NCI-H446 treated with DMSO at 0.1 percent for 48 hours (cell line): ENCODE results near the gene GTF2H1.

Experiments
- DNase-seq: peaks from one replicate; lab custom pipeline; 2025; lab: John Stamatoyannopoulos, UW

GTF2H1 gene

GRCh38 chr11:18321969-18322711, at the start of gene GTF2H1, which contains the start of gene HPS5:
GTF2H1 (plus strand) TSS chr11:18322567; CDS start chr11:18333075, 10,508 bp downstream.
HPS5 (minus strand) TSS chr11:18322140; CDS start chr11:18317858, 4,282 bp downstream.
- peak; percentile 95 for DNase-seq

DNA sequence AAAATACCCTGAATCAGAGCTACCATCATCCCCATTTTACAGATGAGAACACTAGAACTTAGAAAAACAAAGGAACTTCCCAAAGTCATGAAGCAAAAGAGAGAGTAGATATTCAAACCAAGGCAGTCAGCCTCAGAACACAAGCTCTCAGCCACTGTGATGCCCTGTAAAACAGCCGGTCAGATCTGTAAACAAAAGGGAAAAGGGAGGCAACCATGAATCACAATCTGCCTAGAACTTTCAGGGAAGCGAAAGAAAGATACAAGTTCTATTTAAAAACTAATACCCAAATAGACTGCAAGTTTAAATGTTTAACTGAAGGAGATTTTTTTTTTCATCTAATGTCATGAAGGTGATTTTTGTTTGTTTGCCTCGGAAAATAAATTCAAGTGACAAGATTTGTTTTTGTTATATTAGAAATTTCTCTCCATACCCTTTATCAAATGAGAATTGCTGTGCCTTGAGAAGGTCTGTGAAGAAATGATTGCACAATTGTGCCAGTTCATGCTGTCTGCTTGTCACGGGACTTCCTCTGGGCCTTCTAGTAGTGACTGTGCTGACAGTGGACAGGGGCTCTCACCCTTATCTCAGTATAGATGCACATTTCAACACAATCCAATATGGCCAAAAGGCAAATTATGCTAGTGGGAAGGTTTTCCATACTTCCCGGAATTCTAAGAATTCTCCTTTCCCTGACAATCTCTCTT, 44.6 kb upstream of the GTF2H1 start:
- DNase-seq: no peak

GRCh38 chr11:18280438-18281045, 41.8 kb upstream of the GTF2H1 start:
- DNase-seq: no peak

GRCh38 chr11:18282626-18283025, 39.7 kb upstream of the GTF2H1 start:
- no peak for DNase-seq

DNA sequence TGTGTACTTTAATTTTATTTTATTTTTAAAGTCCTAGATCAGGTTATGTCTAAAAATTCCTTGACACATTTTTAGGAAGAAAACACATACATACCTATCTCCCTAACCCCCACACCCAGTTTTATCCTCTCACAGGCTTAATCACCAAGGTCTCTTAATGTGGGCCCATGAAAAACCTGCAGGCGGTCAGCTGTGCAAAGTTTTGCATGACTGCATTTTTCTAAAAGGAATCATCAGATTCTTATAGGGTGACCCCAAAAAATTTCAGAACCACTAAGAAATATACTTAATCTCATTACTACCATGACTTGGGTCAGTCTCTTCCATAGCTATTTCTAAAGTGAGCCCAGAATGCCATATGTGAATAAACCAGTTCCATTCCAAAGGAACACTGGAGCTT, 36.5 kb upstream of the GTF2H1 start:
- no peak for DNase-seq

DNA sequence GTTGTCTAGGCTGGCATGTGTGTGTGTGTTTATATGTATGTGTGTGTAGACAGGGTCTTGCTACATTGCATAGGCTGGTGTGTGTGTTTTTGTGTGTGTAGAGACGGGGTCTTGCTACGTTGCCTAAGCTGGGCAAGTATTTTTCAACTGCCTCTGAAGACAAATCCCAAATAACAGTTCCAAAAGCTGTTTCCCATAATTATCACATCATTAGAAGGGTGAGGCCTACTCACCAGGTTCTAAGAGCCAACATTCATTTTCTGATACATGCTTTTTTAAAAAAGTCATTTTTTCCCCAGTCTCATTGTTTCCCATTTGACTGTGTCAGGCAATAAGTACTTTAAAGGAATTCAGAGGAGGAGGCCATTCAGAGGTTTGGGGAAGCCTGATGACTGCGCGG, 33.5 kb upstream of the GTF2H1 start:
- no peak for DNase-seq

DNA sequence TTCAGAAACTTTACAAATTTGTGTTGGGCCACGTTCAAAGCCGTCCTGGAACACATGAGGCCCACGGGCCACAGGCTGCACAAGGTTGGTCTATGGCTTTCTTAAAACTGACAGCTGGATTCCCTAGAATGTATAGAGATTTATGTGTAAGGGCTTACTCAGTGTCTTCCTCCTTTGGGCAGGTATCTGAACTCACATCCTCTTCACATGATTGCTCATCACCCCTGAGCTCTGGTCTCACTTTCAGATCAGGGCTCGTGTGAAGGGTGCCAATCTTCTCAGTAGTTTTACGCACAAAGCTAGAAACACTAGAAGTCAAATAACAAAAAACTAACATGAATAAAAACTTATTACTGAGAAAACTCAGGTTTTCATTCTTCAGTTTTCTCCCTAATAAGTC, 27.5 kb upstream of the GTF2H1 start:
- no peak for DNase-seq

DNA sequence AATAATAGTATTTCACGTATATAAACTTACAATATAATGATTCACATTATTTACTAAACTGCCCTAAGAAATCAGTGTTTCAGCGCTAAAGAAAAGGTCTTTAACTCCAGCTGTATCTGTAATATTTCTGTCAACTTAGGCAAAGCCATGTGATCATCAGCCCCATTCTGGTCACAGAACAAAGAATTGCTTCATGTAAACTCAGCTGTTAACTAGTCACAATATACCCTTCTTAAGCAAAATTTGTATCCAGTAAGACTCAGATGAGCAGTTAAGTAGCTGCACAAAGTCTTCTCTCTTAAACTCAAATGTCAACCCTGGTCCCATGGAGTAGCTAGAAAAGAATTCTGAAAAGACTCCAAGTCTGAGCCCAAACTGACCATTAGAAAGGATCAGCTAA, 27.1 kb upstream of the GTF2H1 start:
- no peak for DNase-seq

DNA sequence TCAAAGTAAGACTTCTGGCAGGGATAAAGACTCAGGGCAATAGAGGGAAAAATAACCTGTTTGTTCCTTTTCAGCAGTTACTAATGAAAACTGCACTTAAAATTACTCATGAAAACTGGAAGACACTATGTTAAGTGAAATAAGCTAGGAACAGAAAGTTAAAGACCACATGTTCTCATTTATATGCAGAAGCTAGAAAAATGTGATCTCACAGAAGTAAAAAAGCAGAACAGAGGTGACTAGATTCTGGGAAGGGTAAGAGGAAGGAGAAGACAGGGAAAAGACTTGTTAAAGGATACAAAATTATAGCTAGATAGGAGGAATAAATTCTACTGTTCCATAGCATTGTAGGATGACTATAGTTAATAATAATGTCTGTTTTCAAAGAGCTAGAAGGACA, 22.6 kb upstream of the GTF2H1 start:
- no peak for DNase-seq

DNA sequence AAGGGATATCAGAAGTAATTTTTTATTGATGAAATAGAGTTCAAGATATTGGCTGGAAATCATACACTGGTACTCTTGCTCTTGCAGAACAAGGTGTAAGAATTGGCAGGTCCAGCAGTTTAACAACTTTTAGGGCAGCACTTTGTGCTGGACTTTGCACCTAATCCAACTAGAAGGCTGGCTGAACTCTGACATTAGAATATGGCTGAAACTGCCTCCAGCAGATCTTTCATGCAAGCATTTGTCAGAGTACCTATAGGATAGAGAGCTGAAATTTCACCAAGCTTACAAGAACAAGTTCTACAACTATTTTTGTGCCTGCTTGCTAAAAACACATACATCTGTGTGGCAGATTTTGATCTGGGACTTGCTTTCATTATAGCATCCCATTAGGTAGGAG, 17.6 kb upstream of the GTF2H1 start:
- no peak for DNase-seq

DNA sequence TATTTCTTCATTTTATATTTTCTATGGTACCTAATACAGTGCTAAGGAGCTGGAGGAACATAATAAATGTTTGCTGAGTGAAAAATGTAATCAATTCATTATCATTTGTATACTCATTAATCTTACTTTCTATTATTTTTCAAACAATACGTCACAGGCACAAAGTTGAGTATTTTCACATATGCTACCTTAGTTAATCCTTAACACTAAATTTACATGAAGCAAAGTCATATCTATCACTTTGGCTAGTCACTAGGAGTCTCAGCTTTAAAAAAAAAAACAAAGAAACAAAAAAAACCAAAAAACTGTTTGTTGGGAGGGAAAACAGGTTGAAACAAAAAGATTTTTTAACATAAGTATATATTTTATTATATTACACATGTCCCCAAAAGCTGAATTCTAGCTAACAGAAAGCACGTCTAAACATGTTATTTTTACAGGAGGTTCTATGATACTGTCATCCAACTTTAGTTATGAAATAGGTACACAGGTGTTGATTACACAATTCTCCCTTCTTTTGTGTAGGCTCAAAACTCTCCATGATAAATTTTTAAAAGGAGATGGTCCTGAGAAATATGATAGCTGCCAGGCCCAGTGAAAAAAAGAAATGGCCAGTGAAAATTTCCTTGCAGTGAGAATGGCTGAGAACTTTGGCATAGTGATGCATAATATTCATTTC, 14.8 kb upstream of the GTF2H1 start:
- no peak for DNase-seq

GRCh38 chr11:18308242-18308641, 14.1 kb upstream of the GTF2H1 start:
- no peak for DNase-seq

GRCh38 chr11:18309691-18310090, 12.7 kb upstream of the GTF2H1 start:
- DNase-seq: no peak

DNA sequence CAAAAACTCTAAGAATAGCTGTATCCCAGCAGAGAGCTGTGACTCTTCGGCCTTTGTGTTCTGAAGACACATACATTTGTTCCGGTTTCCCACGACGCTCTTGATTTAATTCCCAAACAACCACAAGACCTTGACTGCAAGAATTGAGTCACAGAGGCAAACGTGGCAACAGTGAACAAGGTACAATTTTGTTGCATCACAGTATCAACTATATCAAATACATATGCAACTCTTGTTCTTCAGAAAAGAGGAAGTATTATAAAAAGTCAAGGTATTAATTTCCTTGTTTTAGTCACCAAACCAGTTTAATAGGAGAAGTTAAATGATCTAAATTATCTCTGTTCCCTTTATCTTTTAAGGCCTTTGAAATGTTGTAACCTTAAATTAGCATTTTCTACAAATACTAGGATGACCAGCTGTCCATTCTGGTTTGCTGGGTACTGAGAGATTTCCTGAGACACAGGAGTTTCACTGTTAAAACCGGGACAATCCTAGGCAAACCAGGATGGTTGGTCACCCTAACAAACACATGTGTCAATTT, 11.5 kb upstream of the GTF2H1 start:
- no peak for DNase-seq

GRCh38 chr11:18312012-18312411, 10.4 kb upstream of the GTF2H1 start:
- no peak for DNase-seq

DNA sequence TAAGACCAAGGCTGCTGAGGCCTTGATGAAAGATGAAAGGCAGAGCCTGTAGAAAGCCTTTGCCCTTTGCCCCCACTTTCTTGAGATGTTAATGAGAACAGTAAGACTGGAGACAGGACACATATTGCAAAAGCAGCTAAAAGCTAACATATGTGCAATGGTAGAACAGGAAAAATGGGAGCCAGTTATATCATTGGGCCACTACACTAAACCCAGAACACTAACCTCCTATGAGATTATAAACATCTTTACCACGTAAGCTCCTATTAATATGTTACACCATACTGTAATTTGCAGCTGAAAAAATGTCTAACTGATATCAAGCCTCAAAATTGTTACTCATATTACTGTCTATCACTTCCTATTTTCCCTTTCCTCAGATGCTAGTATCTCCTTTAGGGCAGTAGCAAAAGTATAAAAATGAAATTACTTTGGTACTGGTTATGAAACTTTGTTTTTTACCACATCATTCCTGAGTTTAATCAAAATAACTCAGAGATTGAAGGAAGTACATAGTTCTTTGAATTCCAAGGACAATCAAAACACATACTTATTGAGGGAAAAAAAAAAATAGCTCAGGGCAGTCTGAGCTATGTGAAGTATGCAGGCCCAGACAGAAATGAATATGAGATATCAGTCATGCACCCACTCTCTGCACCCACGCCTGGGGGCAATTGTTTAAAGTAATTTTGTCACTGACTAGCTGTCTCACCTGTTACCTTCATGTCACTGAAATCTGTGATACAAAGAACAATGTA, 9.5 kb upstream of the GTF2H1 start:
- no peak for DNase-seq

GRCh38 chr11:18313965-18314763, 8.2 kb upstream of the GTF2H1 start:
- no peak for DNase-seq

- DNase-seq: no peak
These were observed 7.4 kb upstream of the GTF2H1 start for GRCh38 chr11:18314784-18315523.

- no peak for DNase-seq
These were observed 6.5 kb upstream of the GTF2H1 start for GRCh38 chr11:18315893-18316292.

GRCh38 chr11:18317551-18317950, 4.8 kb upstream of the GTF2H1 start:
- DNase-seq: no peak
